HL-60 (cell line): ENCODE measurements around the gene MDFIC.

ENCODE experiments used
- DNase-seq, 2 experiments: peaks; one replicate each; pipeline ENCODE4 v3.0.0-alpha.2; 2010 to 2020; ENCODE audit warnings: low read depth in 1 of 2, low spot score in 1 of 2
- H3K27ac ChIP-seq: fragments of 250-450 bp; sonication (Bioruptor Pico); replicated peaks from 2 replicates; pipeline ENCODE4 v1.5.1; 2020; ENCODE audit warnings: mild to moderate bottlenecking, moderate library complexity
- H3K27me3 ChIP-seq: fragments of 250-450 bp; sonication (Bioruptor Pico); 2 replicates; pipeline ENCODE4 v1.5.1; 2021; ENCODE audit warnings: mild to moderate bottlenecking, moderate library complexity; ENCODE audit not compliant: insufficient read depth, poor library complexity, severe bottlenecking
- H3K4me3 ChIP-seq: replicated peaks from 2 replicates; pipeline ENCODE4 v1.5.1; 2011; ENCODE audit warnings: mild to moderate bottlenecking, control low read depth, low read length; ENCODE audit not compliant: insufficient read depth
- GABPA ChIP-seq: IDR thresholded peaks from 2 replicates; pipeline ENCODE4 v1.6.1; 2012; ENCODE audit warnings: low read depth
- POLR2AphosphoS5 ChIP-seq: IDR thresholded peaks from 2 replicates; pipeline ENCODE4 v1.6.1; 2012; ENCODE audit warnings: low read depth
- REST ChIP-seq: IDR thresholded peaks from 2 replicates; pipeline ENCODE4 v1.6.1; 2012; ENCODE audit warnings: low read depth; ENCODE audit not compliant: insufficient replicate concordance
- SPI1 ChIP-seq: IDR thresholded peaks from 2 replicates; pipeline ENCODE4 v1.6.1; 2012; ENCODE audit warnings: low read depth, mild to moderate bottlenecking, borderline replicate concordance
- TF ChIP-seq, protein P1 (sequence below): IDR thresholded peaks from one replicate; pipeline ENCODE4 v1.5.1; 2011; ENCODE audit warnings: low read length, control low read depth, inconsistent platforms; ENCODE audit not compliant: insufficient read depth

Gene MDFIC

GRCh38 chr7:114981323-114981722, 59.4 kb downstream of the MDFIC start:
- Histone ChIP-seq H3K4me3 (no peak overlapping the region), H3K27ac (no peak overlapping the region), H3K27me3 (no peaks in the 10 kb centered on the region)
- TF ChIP-seq SPI1 = peak; percentile 44; the same call in 1 of the 2 replicates
- TF ChIP-seq, protein P1, sequence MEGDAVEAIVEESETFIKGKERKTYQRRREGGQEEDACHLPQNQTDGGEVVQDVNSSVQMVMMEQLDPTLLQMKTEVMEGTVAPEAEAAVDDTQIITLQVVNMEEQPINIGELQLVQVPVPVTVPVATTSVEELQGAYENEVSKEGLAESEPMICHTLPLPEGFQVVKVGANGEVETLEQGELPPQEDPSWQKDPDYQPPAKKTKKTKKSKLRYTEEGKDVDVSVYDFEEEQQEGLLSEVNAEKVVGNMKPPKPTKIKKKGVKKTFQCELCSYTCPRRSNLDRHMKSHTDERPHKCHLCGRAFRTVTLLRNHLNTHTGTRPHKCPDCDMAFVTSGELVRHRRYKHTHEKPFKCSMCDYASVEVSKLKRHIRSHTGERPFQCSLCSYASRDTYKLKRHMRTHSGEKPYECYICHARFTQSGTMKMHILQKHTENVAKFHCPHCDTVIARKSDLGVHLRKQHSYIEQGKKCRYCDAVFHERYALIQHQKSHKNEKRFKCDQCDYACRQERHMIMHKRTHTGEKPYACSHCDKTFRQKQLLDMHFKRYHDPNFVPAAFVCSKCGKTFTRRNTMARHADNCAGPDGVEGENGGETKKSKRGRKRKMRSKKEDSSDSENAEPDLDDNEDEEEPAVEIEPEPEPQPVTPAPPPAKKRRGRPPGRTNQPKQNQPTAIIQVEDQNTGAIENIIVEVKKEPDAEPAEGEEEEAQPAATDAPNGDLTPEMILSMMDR = no peak
- DNase-seq = no peak

GRCh38 chr7:114985116-114985715, 63.3 kb downstream of the MDFIC start:
- Histone ChIP-seq H3K4me3 (no peak overlapping the region), H3K27ac (no peak overlapping the region), H3K27me3 (no peaks in the 10 kb centered on the region)
- no peak for DNase-seq
- TF ChIP-seq REST (no peak), POLR2AphosphoS5 (no peak), GABPA (no peak), SPI1 (no peak)
- TF ChIP-seq, protein P1 = no peak

GRCh38 chr7:114986190-114987180, 64.6 kb downstream of the MDFIC start:
- H3K27me3 ChIP-seq = no peaks in the 10 kb centered on the region
- TF ChIP-seq SPI1 = no peak
- TF ChIP-seq REST = no peak
- no peak for TF ChIP-seq GABPA
- no peak for TF ChIP-seq POLR2AphosphoS5
- TF ChIP-seq, protein P1 = no peak
- DNase-seq = no peak
- H3K4me3 ChIP-seq = no peak overlapping the region
- no peak overlapping the region for H3K27ac ChIP-seq
